ENCODE data around the gene BBOX1.

BBOX1 gene

DNA sequence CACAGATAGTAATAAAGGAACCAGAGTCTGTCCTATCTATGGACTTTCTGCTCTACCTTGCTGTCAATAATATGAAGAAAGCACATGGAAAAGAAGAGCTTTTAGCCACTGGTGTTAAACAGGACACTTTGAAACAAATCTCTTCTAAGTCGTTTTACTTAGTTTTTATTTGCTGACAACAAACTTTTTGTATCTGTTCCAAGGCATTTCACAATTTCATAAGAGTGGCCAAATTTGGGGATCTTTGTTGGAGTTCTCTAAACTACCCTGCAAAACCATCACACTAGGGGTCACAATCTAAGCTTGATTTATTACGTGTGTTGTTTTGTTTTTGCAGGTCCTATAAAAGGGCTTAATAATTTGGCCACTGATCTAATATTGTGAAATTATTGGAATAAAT lies 54.4 kb downstream of the BBOX1 start:
- TF ChIP-seq CTCF (IDR thresholded peaks at IDR 0.05; ENCODE audit: insufficient read depth, missing control alignments) = no peak
- no peak for FAIRE-seq
- DNase-seq (ENCODE audit: insufficient read length, low spot score) = no peak

DNA sequence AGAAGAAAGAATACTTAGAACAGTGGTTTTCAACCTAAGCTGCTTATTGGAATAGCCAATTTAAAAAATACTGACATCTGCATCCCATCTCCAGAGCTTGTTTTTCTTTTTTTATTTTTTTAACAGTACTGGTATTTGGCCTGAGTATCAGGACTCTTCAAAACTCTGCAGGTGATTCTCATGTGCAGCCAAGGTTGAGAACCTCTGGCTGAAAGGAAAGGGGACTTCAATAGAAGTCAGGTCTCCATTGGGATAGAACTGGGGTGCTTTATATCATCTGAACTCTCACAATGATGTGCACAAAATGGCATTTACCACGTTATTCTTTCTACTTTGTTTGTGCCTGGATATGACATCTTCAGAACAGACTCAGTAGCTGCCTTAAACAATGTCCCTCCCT lies 55.3 kb downstream of the BBOX1 start:
- FAIRE-seq = no peak
- no peak for TF ChIP-seq CTCF (IDR thresholded peaks at IDR 0.05; ENCODE audit: insufficient read depth, missing control alignments)

DNA sequence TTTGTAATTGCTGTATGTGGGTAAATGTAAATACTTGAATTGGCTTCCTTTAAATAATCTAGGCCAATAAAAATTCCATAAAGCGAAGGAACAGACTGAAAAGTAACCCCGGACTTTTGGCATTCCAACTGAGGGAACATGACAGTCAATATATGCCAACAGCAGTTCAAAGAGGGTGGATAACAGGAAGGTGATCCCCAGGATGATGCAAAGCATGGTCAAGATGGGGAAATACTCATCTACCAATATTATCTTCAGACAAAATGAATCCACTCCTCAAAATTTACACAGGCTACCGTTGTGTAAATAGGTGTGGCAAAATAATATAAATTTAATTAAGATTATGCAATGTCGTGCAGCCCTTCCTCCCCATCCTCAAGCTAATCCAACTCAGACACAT lies 56.9 kb downstream of the BBOX1 start:
- DNase-seq (ENCODE audit: insufficient read length, low spot score) (no peak), FAIRE-seq (no peak)
- no peak for TF ChIP-seq CTCF (IDR thresholded peaks at IDR 0.05; ENCODE audit: insufficient read depth, missing control alignments)

More for the DNA sequence above, 55.3 kb downstream of the BBOX1 start:
- no peak for DNase-seq (ENCODE audit: insufficient read length, low spot score)

GRCh38 chr11:27100534-27100933 lies 59.9 kb downstream of the BBOX1 start:
- DNase-seq (ENCODE audit: insufficient read length, low spot score) = no peak
- no peak for TF ChIP-seq CTCF (IDR thresholded peaks at IDR 0.05; ENCODE audit: insufficient read depth, missing control alignments)
- no peak for FAIRE-seq

- no peak for FAIRE-seq
- TF ChIP-seq CTCF (IDR thresholded peaks at IDR 0.05; ENCODE audit: insufficient read depth, missing control alignments) = no peak
Measured at GRCh38 chr11:27107548-27107947, 66.9 kb downstream of the BBOX1 start.

DNA sequence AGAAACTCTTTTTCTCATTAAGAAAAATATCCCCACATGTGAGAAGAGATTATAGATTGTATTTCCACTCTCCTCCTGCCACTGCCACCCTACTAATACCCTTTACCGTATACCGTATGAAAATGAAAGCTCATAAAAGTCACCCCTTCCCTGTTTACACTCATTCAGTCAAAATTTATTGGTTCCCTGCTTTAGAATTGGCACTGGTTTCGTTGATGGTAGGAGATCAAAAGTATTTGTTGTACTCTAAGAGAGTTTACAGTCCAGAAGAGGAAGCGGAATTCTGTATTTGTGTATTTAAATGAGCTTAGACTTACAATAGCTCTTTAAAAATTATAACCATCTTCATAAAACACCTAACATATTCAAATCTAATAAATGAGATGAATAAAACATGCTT lies 68.2 kb downstream of the BBOX1 start:
- FAIRE-seq = no peak
- DNase-seq (ENCODE audit: insufficient read length, low spot score) = no peak
- TF ChIP-seq CTCF (IDR thresholded peaks at IDR 0.05; ENCODE audit: insufficient read depth, missing control alignments) = no peak

More at GRCh38 chr11:27107548-27107947, 66.9 kb downstream of the BBOX1 start:
- no peak for DNase-seq (ENCODE audit: insufficient read length, low spot score)

DNA sequence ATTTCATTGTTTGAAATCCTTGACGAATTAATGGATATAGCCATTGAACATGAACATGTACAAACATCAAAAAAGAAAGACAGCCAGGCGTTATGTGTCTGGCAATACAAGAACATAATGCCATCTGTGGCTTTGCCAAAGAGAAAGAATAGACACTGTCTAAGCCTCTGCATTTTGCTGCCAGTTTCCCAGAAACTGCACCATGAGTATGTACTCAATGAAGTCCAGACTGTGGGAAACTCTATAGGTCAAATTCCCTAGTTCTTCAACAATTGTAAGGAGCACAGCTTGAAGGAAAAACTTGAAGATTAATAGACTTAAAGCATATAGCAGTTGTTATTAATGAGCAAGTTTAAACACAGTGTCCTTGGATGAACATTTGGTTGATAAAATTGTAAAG lies 71.3 kb downstream of the BBOX1 start:
- DNase-seq (ENCODE audit: insufficient read length, low spot score) = no peak
- no peak for TF ChIP-seq CTCF (IDR thresholded peaks at IDR 0.05; ENCODE audit: insufficient read depth, missing control alignments)
- no peak for FAIRE-seq

Measured in D721Med (cell line).